SKM-1 treated with dmso at 0.1 percent for 144 hours (cell line): Measurements from ENCODE around the gene CDK12.
"Not testable (repeated sequence)": the region's sequence is repeated elsewhere in the genome, so short reads cannot be mapped to it uniquely, and the experiment has no call there.

ENCODE experiments used
- DNase-seq: peaks from one replicate; lab custom pipeline; 2025; ENCODE audit not compliant: unreplicated experiment; lab: John Stamatoyannopoulos, UW

CDK12 gene

GRCh38 chr17:39496921-39497320 is 35.6 kb downstream of the CDK12 start:
- DNase-seq, result not testable (repeated sequence)

DNA sequence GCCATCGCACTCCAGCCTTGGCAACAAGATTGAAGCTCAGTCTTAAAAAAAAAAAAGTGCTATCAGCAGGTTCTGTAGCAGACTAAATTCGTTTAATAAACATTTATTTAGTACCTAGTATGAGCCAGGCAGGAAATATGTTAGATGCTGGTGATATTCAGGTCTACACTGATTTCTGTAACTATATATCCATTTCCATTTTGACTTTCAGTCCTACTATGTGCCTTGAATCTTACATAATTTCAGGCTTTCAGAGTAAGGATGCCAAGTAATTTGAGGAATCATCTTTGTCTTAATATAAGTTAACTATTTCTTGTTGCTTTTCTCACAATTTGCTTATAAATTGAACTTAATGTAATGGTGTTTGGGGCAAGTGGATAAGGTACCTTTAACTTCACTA is 46.2 kb downstream of the CDK12 start:
- no peak for DNase-seq

GRCh38 chr17:39508987-39509386 is 47.7 kb downstream of the CDK12 start:
- DNase-seq, result no peak

DNA sequence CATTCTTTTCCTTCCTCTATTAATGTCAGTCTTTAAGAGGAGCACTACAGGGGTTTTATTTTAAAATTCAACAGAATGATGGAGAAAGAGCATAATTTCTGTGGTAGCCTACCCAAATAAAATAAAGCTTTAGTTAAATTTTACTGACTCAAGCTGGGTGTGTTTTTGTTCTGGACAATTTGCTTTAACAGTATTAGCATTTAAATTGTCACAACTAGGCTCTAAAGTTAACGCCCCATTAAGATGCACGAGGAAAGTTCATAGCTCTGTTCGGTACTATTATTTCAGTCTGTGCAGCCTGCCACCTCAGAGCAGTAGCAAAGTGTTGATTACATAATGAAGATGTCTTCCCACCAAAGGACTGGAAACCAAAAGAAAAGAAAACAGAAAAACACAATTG is 52.0 kb downstream of the CDK12 start:
- DNase-seq, result no peak

DNA sequence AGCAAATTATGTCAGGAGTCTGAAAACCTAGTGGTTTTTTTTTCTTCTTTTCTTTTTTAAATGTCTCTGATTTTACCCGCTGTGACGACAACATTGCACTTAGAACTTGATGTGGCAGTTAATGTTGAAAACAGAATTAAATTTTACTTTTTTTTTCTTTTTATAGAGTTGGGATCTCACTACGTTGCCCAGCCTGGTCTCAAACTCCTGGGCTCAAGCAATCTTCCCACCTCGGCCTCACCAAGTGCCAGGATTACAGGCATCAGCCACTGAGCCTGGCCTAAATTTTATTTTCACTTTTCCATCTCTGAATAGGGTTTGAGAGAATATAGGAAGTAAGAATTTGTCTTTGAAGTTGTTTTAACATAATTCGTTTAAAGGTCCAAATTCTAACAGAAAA is 52.6 kb downstream of the CDK12 start:
- DNase-seq, result no peak

GRCh38 chr17:39517224-39517623 is 55.9 kb downstream of the CDK12 start:
- DNase-seq, result no peak

GRCh38 chr17:39525801-39526506 is 64.7 kb downstream of the CDK12 start:
- DNase-seq, result no peak

- peak; percentile 33 for DNase-seq
Measured at GRCh38 chr17:39527220-39527813, 66.0 kb downstream of the CDK12 start.

GRCh38 chr17:39529455-39529854 is 68.2 kb downstream of the CDK12 start:
- no peak for DNase-seq

GRCh38 chr17:39530513-39530912 is 69.2 kb downstream of the CDK12 start:
- no peak for DNase-seq

GRCh38 chr17:39531252-39531651 is 70.0 kb downstream of the CDK12 start:
- no peak for DNase-seq

GRCh38 chr17:39533891-39534290 is 72.6 kb downstream of the CDK12 start:
- no peak for DNase-seq

- no peak for DNase-seq
Measured at GRCh38 chr17:39534768-39535405, 73.6 kb downstream of the CDK12 start.

GRCh38 chr17:39536468-39536867 is 75.2 kb downstream of the CDK12 start:
- DNase-seq, result no peak

- DNase-seq, result not testable (repeated sequence)
Measured at GRCh38 chr17:39537364-39537763, 76.1 kb downstream of the CDK12 start.

GRCh38 chr17:39538866-39539265 is 77.6 kb downstream of the CDK12 start:
- peak; percentile 88 for DNase-seq

DNA sequence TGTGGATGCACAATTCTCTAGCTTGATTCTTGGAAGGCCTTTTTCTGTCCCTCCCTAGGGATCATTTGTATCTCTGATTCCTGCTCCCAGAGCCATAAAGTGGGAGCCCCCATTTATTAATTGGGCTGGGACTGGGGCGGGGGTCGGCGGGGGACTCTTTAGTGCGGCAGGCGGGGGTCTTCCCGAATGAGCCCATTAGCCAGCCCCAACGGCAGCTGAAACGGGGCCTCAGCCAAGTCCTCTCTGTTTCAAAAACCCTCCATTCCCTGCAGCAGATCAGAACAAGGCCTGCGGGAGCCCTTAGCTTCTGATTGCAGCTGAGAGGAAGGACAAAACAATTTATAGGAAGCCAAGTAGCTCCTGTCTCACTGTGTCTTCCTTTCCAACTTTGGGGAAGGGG is 79.3 kb downstream of the CDK12 start:
- DNase-seq, result no peak

- DNase-seq, result no peak
Measured at GRCh38 chr17:39541652-39542051, 80.4 kb downstream of the CDK12 start.

GRCh38 chr17:39543176-39543575 is 81.9 kb downstream of the CDK12 start:
- DNase-seq, result no peak

GRCh38 chr17:39543664-39544063 is 82.4 kb downstream of the CDK12 start:
- DNase-seq, result no peak

DNA sequence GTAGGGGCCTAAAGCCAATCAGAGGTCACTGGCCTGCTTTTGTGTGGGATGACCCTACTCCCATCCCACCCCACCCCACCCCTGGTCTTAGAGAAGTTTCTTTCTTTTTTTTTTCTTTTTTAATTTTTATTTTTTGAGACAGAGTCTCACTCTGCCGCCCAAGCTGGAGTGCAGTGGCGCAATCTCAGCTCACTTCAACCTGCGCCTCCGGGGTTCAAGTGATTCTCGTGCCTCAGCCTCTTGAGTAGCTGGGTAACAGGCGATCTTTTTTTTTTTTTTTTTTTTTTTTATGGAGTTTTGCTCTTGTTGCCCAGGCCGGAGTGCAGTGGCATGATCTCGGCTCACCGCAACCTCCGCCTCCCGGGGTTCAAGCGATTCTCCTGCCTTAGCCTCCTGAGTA is 83.1 kb downstream of the CDK12 start:
- not testable (repeated sequence) for DNase-seq

GRCh38 chr17:39547713-39548478 is 86.6 kb downstream of the CDK12 start:
- DNase-seq, result peak; percentile 13
